DOHH2 (cell line): ENCODE measurements around the gene IER5.

ENCODE experiments used
- H3F3A ChIP-seq: fragments of 200-600 bp; sonication (generic), shearing (Covaris generic); 2 replicates; pipeline ENCODE4 v1.6.0; 2016; ENCODE audit warnings: antibody characterized with exemption, mild to moderate bottlenecking; ENCODE audit not compliant: control insufficient read depth, insufficient read depth
- H3K27ac ChIP-seq: fragments of 200-600 bp; sonication (generic); 2 replicates; pipeline ENCODE4 v1.5.1; 2014; ENCODE audit warnings: low read depth, mild to moderate bottlenecking, low read length, moderate library complexity
- H3K27me3 ChIP-seq: fragments of 200-600 bp; sonication (generic); 2 replicates; pipeline ENCODE4 v1.6.1; 2014; ENCODE audit warnings: mild to moderate bottlenecking, low read length, mixed read lengths; ENCODE audit not compliant: control insufficient read depth
- H3K36me3 ChIP-seq: fragments of 200-600 bp; sonication (generic); 2 replicates; pipeline ENCODE4 v1.6.1; 2014; ENCODE audit warnings: mild to moderate bottlenecking, low read length, moderate library complexity, mixed read lengths; ENCODE audit not compliant: control insufficient read depth
- H3K4me1 ChIP-seq: fragments of 200-600 bp; sonication (generic); 2 replicates; pipeline ENCODE4 v1.6.1; 2014; ENCODE audit warnings: mild to moderate bottlenecking, low read length, mixed read lengths; ENCODE audit not compliant: control insufficient read depth
- H3K4me2 ChIP-seq: fragments of 200-600 bp; sonication (generic); 2 replicates; pipeline ENCODE4 v1.6.0; 2014; ENCODE audit warnings: mild to moderate bottlenecking, low read length, moderate library complexity
- H3K4me3 ChIP-seq: fragments of 200-600 bp; sonication (generic); 2 replicates; pipeline ENCODE4 v1.5.1; 2014; ENCODE audit warnings: mild to moderate bottlenecking, low read length, mixed read lengths
- H3K79me2 ChIP-seq: fragments of 200-600 bp; sonication (generic); 2 replicates; pipeline ENCODE4 v1.6.1; 2014; ENCODE audit warnings: mild to moderate bottlenecking, low read length, mixed read lengths; ENCODE audit not compliant: control insufficient read depth
- H3K9me2 ChIP-seq: fragments of 200-600 bp; sonication (generic); replicated peaks from 2 replicates; pipeline ENCODE4 v1.6.1; 2014; ENCODE audit warnings: mild to moderate bottlenecking, low read length, mixed read lengths; ENCODE audit not compliant: control insufficient read depth
- H3K9me3 ChIP-seq: fragments of 200-600 bp; sonication (generic); 2 replicates; pipeline ENCODE4 v1.6.1; 2014; ENCODE audit warnings: antibody characterized with exemption, low read length, mixed read lengths; ENCODE audit not compliant: control insufficient read depth, insufficient read depth
- H4K20me1 ChIP-seq: fragments of 200-600 bp; sonication (generic); 2 replicates; pipeline ENCODE4 v1.6.0; 2014; ENCODE audit warnings: low read depth, mild to moderate bottlenecking, antibody characterized with exemption, low read length, moderate library complexity; ENCODE audit not compliant: control insufficient read depth, insufficient read depth
- CTCF ChIP-seq: fragments of 200-600 bp; sonication (generic); IDR thresholded peaks from one replicate; pipeline ENCODE4 v1.5.1; 2014; ENCODE audit warnings: antibody characterized with exemption, mild to moderate bottlenecking, low read depth, low read length; ENCODE audit not compliant: poor library complexity, severe bottlenecking
- EZH2phosphoT487 ChIP-seq: fragments of 200-600 bp; sonication (generic); IDR thresholded peaks from 2 replicates; pipeline ENCODE4 v1.6.1; 2017; ENCODE audit warnings: borderline replicate concordance, mild to moderate bottlenecking, antibody characterized with exemption, low read length, moderate library complexity, mixed read lengths

Gene IER5

GRCh38 chr1:181092883-181093458 is 4.5 kb downstream of the IER5 start:
- Histone ChIP-seq H3K27me3 (no peaks in the 10 kb centered on the region), H3K9me2 (no peaks in the 10 kb centered on the region), H3K4me3 (no peak overlapping the region), H3K9me3 (no peaks in the 10 kb centered on the region), H3K27ac (no peak overlapping the region), H3K4me1 (peaks cover 23% of the 10 kb centered on the region), H4K20me1 (peaks cover 17% of the 10 kb centered on the region), H3K79me2 (peaks cover 42% of the 10 kb centered on the region), H3K36me3 (peaks cover 33% of the 10 kb centered on the region), H3F3A (0 out of 2 replicates have a peak, but pooled peaks cover 6% of the 10 kb centered on the region), H3K4me2 (no peak overlapping the region)
- no peak for TF ChIP-seq EZH2phosphoT487
- TF ChIP-seq CTCF, result no peak

- H3K4me2 ChIP-seq, result no peak overlapping the region
- H3F3A ChIP-seq, result 0 out of 2 replicates have a peak, but pooled peaks cover 6% of the 10 kb centered on the region
- peaks cover 17% of the 10 kb centered on the region for H4K20me1 ChIP-seq
- peaks cover 3% of the 10 kb centered on the region; the same call in 1 of the 2 replicates for H3K27me3 ChIP-seq
- H3K4me1 ChIP-seq, result peaks cover 25% of the 10 kb centered on the region
- H3K9me3 ChIP-seq, result no peaks in the 10 kb centered on the region
- H3K79me2 ChIP-seq, result peaks cover 32% of the 10 kb centered on the region
- peaks cover 32% of the 10 kb centered on the region for H3K36me3 ChIP-seq
- TF ChIP-seq EZH2phosphoT487, result no peak
- no peak for TF ChIP-seq CTCF
- no peak overlapping the region for H3K27ac ChIP-seq
- H3K9me2 ChIP-seq, result no peaks in the 10 kb centered on the region
- H3K4me3 ChIP-seq, result no peak overlapping the region
Observed at GRCh38 chr1:181094416-181095212, 6.1 kb downstream of the IER5 start.

- Histone ChIP-seq H3K4me3 (no peak overlapping the region), H3K36me3 (peaks cover 27% of the 10 kb centered on the region), H3F3A (0 out of 2 replicates have a peak, but pooled peaks cover 6% of the 10 kb centered on the region), H3K4me1 (peaks cover 32% of the 10 kb centered on the region), H3K9me3 (no peaks in the 10 kb centered on the region), H3K27me3 (peaks cover 8% of the 10 kb centered on the region; the same call in 1 of the 2 replicates), H3K79me2 (peaks cover 25% of the 10 kb centered on the region), H3K27ac (no peak overlapping the region), H3K9me2 (no peaks in the 10 kb centered on the region), H3K4me2 (no peak overlapping the region), H4K20me1 (peaks cover 17% of the 10 kb centered on the region)
- TF ChIP-seq CTCF (no peak), EZH2phosphoT487 (no peak)
Observed at GRCh38 chr1:181095260-181095659, 6.8 kb downstream of the IER5 start.
